Measurements from ENCODE around the gene TLN1. TPM values are rescaled to one million over a fixed set of nuclear protein-coding genes. Genes with fewer than 3 reads are reported as not detected.
A peak's percentile ranks its signal among the peaks of the same experiment; 100 is the strongest.

Gene TLN1
- total RNA-seq, 4 donors from 2014 or later, result 934 to 1,435 (median 1,196) TPM

- WGBS, result 0% methylated on average over 24 of the region's 42 CpGs
- TF ChIP-seq EP300 (IDR thresholded peaks at IDR 0.05) (peak; percentile 97), CTCF (IDR thresholded peaks at IDR 0.05) (peak in 2 of 3 experiments; percentile 41 to 53), POLR2A (IDR thresholded peaks at IDR 0.05; ENCODE audit: low read depth) (peak; percentile 58), POLR2AphosphoS5 (IDR thresholded peaks at IDR 0.05) (peak in 1 of 2 donors; percentile 99)
- intact Hi-C loops (cut with DNase I), result loop anchor here (2.0 kb wide), 2 partner anchors 33 to 71 kb away; no protein-coding TSS in a partner anchor
- Histone ChIP-seq H3K27ac (replicated peaks in 1 of 4) (peak within 1 kb of the TSS; percentile 95 to 99 (median 98)), H3K4me1 (peaks cover 43 to 54% (median 51%) of the 10 kb centered on the region in 4 donors), H3K27me3 (no peaks in the 10 kb centered on the region), H3K9me3 (no peaks in the 10 kb centered on the region), H3K4me3 (peak within 1 kb of the TSS; percentile 68 to 97 (median 82)), H3K36me3 (peaks cover 0 to 20% (median 9%) of the 10 kb centered on the region in 4 donors)
- DNase-seq (ENCODE audit: extremely low spot score), result peak; percentile 99
Observed at GRCh38 chr9:35657546-35658136, 74.4 kb downstream of the TLN1 start, which contains the start of gene RMRP. TSS of gene RMRP (minus strand) at chr9:35658019.

DNA sequence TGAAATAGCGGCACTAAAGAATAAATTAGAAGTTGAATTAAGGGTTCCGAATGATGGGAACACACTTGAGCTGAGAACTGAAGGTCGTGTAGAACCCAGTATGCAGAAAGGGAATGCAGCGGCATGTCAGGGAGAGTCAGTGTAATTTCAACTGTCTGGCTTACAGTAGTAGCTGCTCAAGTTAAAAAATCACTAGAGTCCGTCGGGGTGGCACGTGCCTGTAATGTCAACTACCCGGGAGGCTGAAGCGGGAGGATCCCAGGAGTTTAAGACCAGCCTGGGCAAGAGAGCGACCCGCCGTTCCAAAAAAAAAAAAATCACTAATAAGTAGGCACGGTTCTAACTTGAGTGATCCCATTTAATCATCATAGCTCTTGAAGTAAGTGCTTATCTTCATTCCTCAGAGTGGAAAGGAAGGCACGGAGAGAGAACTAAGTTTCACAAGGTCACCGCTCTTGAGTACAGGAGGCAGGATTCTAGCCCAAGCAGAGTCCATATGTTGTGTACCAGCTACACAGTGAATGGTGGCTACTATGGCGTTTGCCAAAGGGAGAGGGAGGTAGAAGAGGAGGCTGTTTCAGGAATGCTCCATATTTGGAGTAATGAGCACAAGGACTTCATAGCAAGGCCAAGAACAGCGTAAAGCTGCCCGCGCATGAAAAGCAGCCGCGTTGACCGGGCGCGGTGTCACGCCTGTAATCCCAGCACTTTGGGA lies 75.0 kb downstream of the TLN1 start:
- no peaks in the 10 kb centered on the region for H3K9me3 ChIP-seq
- DNase-seq (ENCODE audit: extremely low spot score), result peak; percentile 92
- no peaks in the 10 kb centered on the region for H3K27me3 ChIP-seq
- intact Hi-C loops (cut with DNase I), result no loop called here
- H3K4me3 ChIP-seq, result peak overlapping the region; percentile 68 to 97 (median 82)
- peaks cover 39 to 47% (median 45%) of the 10 kb centered on the region in 4 donors for H3K4me1 ChIP-seq
- peaks cover 0 to 20% (median 9%) of the 10 kb centered on the region in 4 donors for H3K36me3 ChIP-seq
- WGBS, result 20% methylated on average over 25 of the region's 25 CpGs
- TF ChIP-seq POLR2AphosphoS5 (IDR thresholded peaks at IDR 0.05) (no peak), EP300 (IDR thresholded peaks at IDR 0.05) (no peak), POLR2A (IDR thresholded peaks at IDR 0.05; ENCODE audit: low read depth) (no peak), CTCF (IDR thresholded peaks at IDR 0.05) (no peak)
- peak overlapping the region; percentile 95 to 99 (median 98) for H3K27ac ChIP-seq (replicated peaks in 1 of 4)

DNA sequence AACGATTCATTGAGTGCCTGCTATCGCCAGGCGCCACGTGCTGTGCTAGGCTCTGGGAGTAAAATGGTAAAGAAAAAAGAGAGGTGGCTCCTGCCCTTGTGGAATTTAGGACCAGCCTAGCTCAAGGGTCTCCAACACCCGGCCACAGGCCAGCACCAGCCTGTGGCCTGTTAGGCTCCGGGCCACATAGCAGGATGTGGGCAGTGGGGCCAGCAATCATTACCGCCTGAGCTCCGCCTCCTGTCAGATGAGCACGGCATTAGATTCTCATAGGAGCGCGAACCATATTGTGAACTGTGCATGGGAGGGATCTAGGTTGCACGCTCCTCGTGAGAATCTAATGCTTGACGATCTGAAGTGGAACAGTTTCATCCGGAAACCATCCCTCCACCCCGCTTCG lies 75.6 kb downstream of the TLN1 start:
- Histone ChIP-seq H3K36me3 (peaks cover 0 to 17% (median 9%) of the 10 kb centered on the region in 4 donors), H3K27ac (replicated peaks in 1 of 4) (peak overlapping the region; percentile 95 to 99 (median 98)), H3K4me3 (peak overlapping the region in 1 of 4 donors; percentile 97), H3K9me3 (no peaks in the 10 kb centered on the region), H3K4me1 (peaks cover 33 to 41% (median 38%) of the 10 kb centered on the region in 4 donors), H3K27me3 (no peaks in the 10 kb centered on the region)
- intact Hi-C loops (cut with DNase I), result no loop called here
- DNase-seq (ENCODE audit: extremely low spot score), result peak; percentile 82
- 78% methylated on average over 15 of the region's 17 CpGs for WGBS
- no peak for TF ChIP-seq POLR2A (IDR thresholded peaks at IDR 0.05; ENCODE audit: low read depth)

- Histone ChIP-seq H3K4me3 (no peak overlapping the region), H3K36me3 (no peaks in the 10 kb centered on the region), H3K27me3 (no peaks in the 10 kb centered on the region), H3K4me1 (peaks cover 8 to 22% (median 17%) of the 10 kb centered on the region in 4 donors), H3K27ac (replicated peaks in 1 of 4) (no peak overlapping the region), H3K9me3 (no peaks in the 10 kb centered on the region)
- 88% methylated on average over 2 of the region's 2 CpGs for WGBS
- TF ChIP-seq EP300 (IDR thresholded peaks at IDR 0.05), result no peak
- no peak for TF ChIP-seq POLR2AphosphoS5 (IDR thresholded peaks at IDR 0.05)
- no peak for TF ChIP-seq CTCF (IDR thresholded peaks at IDR 0.05)
- TF ChIP-seq POLR2A (IDR thresholded peaks at IDR 0.05; ENCODE audit: low read depth), result no peak
- intact Hi-C loops (cut with DNase I), result no loop called here
- DNase-seq (ENCODE audit: extremely low spot score), result no peak
Observed at GRCh38 chr9:35653611-35654010, 78.4 kb downstream of the TLN1 start.

DNA sequence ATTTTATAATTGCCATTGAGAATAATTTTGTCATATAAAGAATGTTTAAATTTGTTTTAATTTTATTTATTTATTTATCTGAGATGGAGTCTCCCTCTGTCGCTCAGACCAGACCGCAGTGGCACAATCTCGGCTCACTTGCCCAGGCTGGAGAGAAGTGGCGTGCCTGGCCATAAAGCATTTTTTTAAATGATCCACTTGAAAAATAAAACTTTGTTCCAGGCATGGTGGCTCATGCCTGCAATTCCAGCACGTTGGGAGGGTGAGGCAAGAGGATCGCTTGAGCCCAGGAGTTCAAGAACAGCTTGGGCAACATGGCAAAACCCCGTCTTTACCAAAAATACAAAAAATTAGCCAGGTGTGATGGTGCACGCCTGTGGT lies 79.2 kb downstream of the TLN1 start:
- DNase-seq (ENCODE audit: extremely low spot score), result no peak
- H3K9me3 ChIP-seq, result no peaks in the 10 kb centered on the region
- TF ChIP-seq POLR2AphosphoS5 (IDR thresholded peaks at IDR 0.05) (no peak), EP300 (IDR thresholded peaks at IDR 0.05) (no peak), POLR2A (IDR thresholded peaks at IDR 0.05; ENCODE audit: low read depth) (no peak), CTCF (IDR thresholded peaks at IDR 0.05) (no peak)
- peaks cover 8 to 22% (median 18%) of the 10 kb centered on the region in 4 donors for H3K4me1 ChIP-seq
- 87% methylated on average over 8 of the region's 8 CpGs for WGBS
- no peak overlapping the region for H3K27ac ChIP-seq (replicated peaks in 1 of 4)
- H3K27me3 ChIP-seq, result no peaks in the 10 kb centered on the region
- no peak overlapping the region for H3K4me3 ChIP-seq
- intact Hi-C loops (cut with DNase I), result no loop called here
- no peaks in the 10 kb centered on the region for H3K36me3 ChIP-seq

Measured in esophagus muscularis mucosa (tissue), 4 donors.